Measurements from ENCODE around the gene ARFGAP2.
"Not testable (repeated sequence)": the region's sequence is repeated elsewhere in the genome, so short reads cannot be mapped to it uniquely, and the experiment has no call there.

ARFGAP2 gene

GRCh38 chr11:47147250-47147649 lies 29.4 kb downstream of the ARFGAP2 start:
- no peak for FAIRE-seq

DNA sequence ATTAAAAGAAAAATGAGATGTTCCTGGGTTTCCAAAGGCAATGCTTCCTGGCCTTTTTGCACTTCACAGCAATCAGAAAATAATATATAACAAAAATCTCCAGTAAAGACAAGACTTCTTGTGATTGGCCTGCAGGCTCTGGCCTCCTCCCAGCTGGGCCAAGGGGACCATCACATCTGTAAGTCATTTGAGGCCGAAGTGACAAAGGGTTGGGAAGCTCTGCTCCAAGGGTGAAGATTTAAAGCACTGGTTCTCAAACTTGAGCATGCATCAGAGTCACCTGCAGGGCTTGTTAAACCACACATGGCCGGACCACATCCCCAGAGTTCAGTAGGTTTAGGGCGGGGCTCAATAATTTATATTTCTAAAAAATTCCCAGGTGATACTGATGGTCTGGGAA lies 32.1 kb downstream of the ARFGAP2 start:
- FAIRE-seq = no peak

- no peak for FAIRE-seq
These were observed 33.4 kb downstream of the ARFGAP2 start for GRCh38 chr11:47143322-47143721.

DNA sequence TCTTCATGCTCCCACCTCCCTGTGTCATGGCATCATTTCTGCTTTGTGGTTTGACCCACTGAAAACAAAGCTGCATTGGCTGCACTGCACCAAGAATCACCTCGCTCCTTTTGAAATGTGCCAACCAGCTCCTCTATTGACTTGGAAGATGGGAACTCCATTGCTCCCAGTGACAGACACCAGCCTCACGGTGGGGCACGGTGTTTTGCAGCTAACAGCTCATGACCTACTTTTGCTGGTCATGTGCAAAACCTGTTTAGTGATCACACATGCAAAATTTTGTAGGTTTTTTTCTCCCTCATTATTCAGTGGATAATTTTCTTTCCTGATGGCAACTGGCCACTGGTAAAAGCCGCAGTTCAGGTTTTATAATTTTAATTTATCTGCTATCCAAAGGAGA lies 36.8 kb downstream of the ARFGAP2 start:
- no peak for FAIRE-seq

DNA sequence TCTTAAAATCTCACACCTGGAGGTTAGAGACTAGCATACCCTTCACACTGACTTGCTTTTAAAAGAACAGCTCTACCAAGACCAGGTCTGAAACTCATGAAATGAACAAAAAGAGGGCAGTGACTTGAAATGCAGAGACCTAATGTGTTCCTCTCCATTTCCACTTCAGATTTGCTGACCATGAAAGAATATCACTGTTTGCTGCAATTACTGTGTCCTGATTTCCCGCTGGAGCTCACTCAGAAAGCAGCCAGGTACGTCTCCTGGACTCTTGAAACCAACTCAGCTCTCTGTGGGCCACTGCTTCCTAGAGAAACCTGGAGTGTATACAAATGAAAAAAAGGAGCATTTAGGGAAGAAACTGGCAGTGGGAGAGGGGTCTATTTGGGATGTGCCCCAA lies 39.2 kb downstream of the ARFGAP2 start:
- no peak for FAIRE-seq

- FAIRE-seq = no peak
These were observed 39.8 kb downstream of the ARFGAP2 start for GRCh38 chr11:47136921-47137320.

- no peak for FAIRE-seq
These were observed 40.4 kb downstream of the ARFGAP2 start for GRCh38 chr11:47136327-47136726.

DNA sequence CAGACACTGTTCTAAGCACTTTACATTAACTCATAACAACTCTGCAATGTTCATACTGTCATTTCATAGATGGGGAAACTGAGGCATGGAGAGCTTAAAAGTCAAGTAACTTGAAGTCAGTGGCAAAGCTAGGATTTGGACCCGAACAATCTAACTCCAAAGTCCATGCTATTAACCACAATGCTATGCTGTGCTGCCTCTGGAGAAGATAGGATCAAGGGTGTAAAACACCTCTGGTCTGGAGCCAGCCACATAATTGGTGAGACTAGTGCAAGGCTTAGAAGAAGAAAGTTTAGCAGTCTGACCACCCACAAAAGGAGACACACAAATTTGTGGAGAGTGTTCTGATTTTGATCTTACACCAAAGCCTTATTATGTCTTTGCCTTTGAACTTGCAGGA lies 43.7 kb downstream of the ARFGAP2 start:
- FAIRE-seq = no peak

GRCh38 chr11:47132490-47132889 lies 44.2 kb downstream of the ARFGAP2 start:
- no peak for FAIRE-seq

GRCh38 chr11:47131136-47131535 lies 45.5 kb downstream of the ARFGAP2 start:
- FAIRE-seq = no peak

GRCh38 chr11:47130543-47130942 lies 46.1 kb downstream of the ARFGAP2 start:
- no peak for FAIRE-seq

DNA sequence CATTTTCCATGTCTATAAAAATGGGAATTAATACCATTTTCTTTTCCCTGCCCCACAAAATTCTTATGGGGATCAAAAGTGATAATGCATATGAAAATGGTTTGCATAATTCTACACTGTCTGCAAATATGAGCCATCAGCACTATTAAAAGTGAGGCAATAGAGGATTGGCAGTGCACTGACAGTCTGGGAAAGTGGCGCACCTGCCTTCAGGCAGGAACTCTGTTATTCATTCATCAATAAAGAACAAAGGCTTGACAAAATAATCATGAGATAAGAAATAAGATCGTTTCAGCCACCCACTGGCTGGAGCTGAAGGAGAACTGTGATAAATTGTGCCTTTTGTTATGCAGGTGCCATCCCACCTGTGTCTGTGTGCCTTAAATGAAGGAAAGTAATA lies 49.5 kb downstream of the ARFGAP2 start:
- no peak for FAIRE-seq

DNA sequence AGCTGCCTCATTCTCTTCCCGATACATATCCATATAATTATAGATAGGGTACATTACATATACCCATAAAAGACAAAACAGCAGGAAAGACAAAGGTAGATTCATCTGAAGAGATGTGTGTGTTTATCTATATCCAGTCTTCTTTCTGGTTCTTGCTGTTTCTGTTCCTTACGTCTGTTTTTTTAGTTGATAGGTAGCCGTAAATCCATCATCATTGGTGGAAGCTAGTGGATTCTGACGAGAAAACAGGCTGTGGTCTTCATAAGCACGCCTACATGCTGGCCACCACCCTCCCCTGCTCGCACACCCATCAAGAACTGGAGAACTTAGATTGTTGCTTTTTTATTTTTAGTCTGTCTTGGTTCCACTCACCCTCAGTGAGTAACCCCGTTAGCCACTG lies 51.6 kb downstream of the ARFGAP2 start:
- no peak for FAIRE-seq

DNA sequence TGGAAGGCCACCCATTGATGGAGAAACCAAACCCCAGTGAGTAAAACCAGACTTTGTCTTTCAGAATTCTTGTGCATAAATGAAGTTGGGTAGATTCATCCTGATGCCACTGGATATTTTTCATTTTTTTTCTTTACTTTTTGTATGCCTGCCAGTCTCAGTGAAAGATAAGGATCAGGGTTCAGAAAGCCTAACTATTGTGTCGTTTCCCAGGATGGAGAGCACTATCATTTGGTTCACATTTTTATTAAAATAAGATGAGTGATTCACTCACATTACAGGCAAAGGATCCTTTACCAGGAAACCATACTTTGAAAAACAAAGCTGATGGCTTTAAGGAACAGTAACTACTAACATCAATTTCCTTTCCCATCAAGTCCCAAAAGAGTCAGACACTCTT lies 52.0 kb downstream of the ARFGAP2 start:
- FAIRE-seq = no peak

GRCh38 chr11:47123094-47123493 lies 53.6 kb downstream of the ARFGAP2 start:
- no peak for FAIRE-seq

GRCh38 chr11:47121731-47122130 lies 54.9 kb downstream of the ARFGAP2 start:
- FAIRE-seq = no peak

GRCh38 chr11:47121056-47121455 lies 55.6 kb downstream of the ARFGAP2 start:
- no peak for FAIRE-seq

DNA sequence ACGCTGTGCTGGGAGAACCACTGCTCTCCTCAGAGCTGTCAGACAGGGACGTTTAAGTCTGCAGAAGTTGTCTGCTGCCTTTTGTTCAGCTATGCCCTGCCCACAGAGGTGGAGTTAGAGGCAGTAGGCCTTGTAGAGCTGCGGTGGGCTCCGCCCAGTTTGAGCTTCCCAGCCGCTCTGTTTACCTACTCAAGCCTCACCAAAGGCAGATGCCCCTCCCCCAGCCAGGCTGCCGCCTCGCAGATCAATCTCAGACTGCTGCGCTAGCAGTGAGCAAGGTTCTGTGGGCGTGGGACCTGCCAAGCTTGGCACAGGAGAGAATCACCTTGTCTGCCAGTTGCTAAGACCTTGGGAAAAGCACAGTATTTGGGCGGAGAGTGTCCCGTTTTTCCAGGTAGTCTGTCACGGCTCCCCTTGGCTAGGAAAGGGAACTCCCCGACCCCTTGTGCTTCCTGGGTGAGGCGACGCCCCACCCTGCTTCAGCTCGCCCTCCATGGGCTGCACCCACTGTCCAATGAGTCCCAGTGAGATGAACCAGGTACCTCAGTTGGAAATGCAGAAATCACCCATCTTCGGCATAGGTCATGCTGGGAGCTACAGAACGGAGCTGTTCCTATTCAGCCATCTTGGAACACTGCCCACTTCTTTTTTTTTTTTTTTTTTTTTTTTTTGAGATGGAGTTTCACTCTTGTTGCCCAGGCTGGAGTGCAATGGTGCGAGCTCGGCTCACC lies 57.6 kb downstream of the ARFGAP2 start:
- not testable (repeated sequence) for FAIRE-seq
